CD8-positive, alpha-beta memory T cell (primary cell): ENCODE measurements around the gene PIM3. TPM values are rescaled to one million over a fixed set of nuclear protein-coding genes. Genes with fewer than 3 reads are reported as not detected.

Source experiments
- CTCF ChIA-PET: fragments of 350-600 bp; sonication (Branson Sonifier 250); formaldehyde crosslinking; loops from one replicate; lab custom pipeline; 2021; ENCODE audit warnings: antibody characterized with exemption; lab: Charles Lee
- POLR2A ChIA-PET: fragments of 350-600 bp; sonication (Branson Sonifier 250); formaldehyde crosslinking; loops from one replicate; lab custom pipeline; 2021; ENCODE audit warnings: antibody characterized with exemption; lab: Charles Lee
- DNase-seq, 5 donors: peaks; one replicate each; pipeline versions ENCODE4 v3.0.0 to v3.0.0-alpha.2; 2020 to 2022; ENCODE audit warnings: mixed read lengths in 1 of 5
- H3K27ac ChIP-seq: one replicate; pipeline ENCODE4 v1.7.0; 2013; ENCODE audit warnings: low read depth, mild to moderate bottlenecking, low read length, moderate library complexity
- H3K27me3 ChIP-seq: 2 replicates; pipeline ENCODE4 v1.7.0; 2013; ENCODE audit warnings: low read length, mild to moderate bottlenecking; ENCODE audit not compliant: insufficient read depth, poor library complexity, severe bottlenecking
- H3K36me3 ChIP-seq: 2 replicates; pipeline ENCODE4 v1.7.0; 2013; ENCODE audit warnings: mild to moderate bottlenecking, low read length, moderate library complexity; ENCODE audit not compliant: insufficient read depth
- H3K4me1 ChIP-seq: 2 replicates; pipeline ENCODE4 v1.7.0; 2013; ENCODE audit warnings: mild to moderate bottlenecking, low read length, moderate library complexity; ENCODE audit not compliant: insufficient read depth
- H3K4me3 ChIP-seq: 2 replicates; pipeline ENCODE4 v1.7.0; 2013; ENCODE audit warnings: mild to moderate bottlenecking, low read length
- H3K9me3 ChIP-seq: 2 replicates; pipeline ENCODE4 v1.7.0; 2013; ENCODE audit warnings: mild to moderate bottlenecking, low read length
- H3K27ac Mint-ChIP-seq, 8 donors: one replicate each; pipeline ENCODE4 v1.8.0; 2020 to 2021; ENCODE audit warnings: mixed read lengths in 8 of 8, mild to moderate bottlenecking in 6 of 8, inconsistent platforms in 3 of 8, moderate library complexity in 3 of 8
- H3K27me3 Mint-ChIP-seq, 2 donors: one replicate each; pipeline ENCODE4 v1.8.0; 2020 to 2021; ENCODE audit warnings: mixed read lengths in 2 of 2, mild to moderate bottlenecking in 1 of 2, moderate library complexity in 1 of 2
- H3K36me3 Mint-ChIP-seq, 3 donors: one replicate each; pipeline ENCODE4 v1.8.0; 2020 to 2021; ENCODE audit warnings: mixed read lengths in 3 of 3, inconsistent platforms in 1 of 3, mild to moderate bottlenecking in 1 of 3
- H3K4me1 Mint-ChIP-seq, 3 donors: one replicate each; pipeline ENCODE4 v1.8.0; 2020 to 2021; ENCODE audit warnings: mixed read lengths in 3 of 3, inconsistent platforms in 1 of 3, mild to moderate bottlenecking in 1 of 3
- H3K4me3 Mint-ChIP-seq, 7 donors: one replicate each; pipeline ENCODE4 v1.8.0; 2020 to 2021; ENCODE audit warnings: mixed read lengths in 7 of 7, mild to moderate bottlenecking in 6 of 7, moderate library complexity in 4 of 7, inconsistent platforms in 2 of 7
- H3K9me3 Mint-ChIP-seq, 5 donors: one replicate each; pipeline ENCODE4 v1.8.0; 2020 to 2022; ENCODE audit warnings: mixed read lengths in 5 of 5, mild to moderate bottlenecking in 3 of 5, moderate library complexity in 2 of 5, inconsistent platforms in 1 of 5
- polyA plus RNA-seq: library from polyadenylated mRNA; unstranded; fragments of 300-500 nt; fragmentation: Illumina TruSeq; gene quantifications from one replicate; pipeline ENCODE4 v1.2.3, GENCODE V29; 2021
- total RNA-seq, 2 experiments: library from RNA; stranded (reverse); gene quantifications; one replicate each; pipeline ENCODE4 v1.2.3, GENCODE V29; 2021

PIM3 gene
- total and polyA plus RNA-seq, 3 experiments from 2014 or later = 39.3 to 227 (median 202) TPM

DNA sequence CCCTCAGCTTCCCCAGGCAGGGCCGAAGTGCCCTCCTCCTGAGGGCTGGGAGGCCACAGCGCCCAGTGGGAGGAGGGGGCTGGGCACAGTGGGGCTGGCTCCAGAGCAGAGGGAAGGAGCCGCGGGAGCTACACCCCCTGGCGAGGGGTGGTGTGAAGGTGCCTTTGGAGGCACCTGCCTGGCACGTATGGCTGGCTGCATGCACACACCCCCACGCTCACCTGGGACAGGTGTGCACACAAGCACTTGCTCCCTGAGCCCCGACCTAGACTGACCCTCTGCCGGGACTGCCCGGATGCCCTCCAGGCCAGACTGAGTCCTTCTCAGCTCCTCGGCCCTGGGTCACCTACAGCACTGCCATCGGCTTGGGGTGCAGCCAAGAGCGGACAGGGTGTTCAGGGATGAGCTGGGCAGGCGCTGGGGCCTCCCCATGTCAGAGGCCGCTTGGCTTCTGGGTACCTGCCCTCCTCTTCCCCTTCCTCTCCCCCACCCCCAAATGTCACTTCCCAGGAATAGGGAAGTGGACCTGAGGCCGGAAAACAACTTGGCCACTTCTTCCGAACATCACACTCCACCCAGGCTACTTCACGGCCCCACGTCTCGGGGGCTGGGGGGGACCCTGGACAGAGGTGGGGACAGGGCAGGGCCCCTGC, 7.4 kb upstream of the PIM3 start:
- no peak for DNase-seq
- Histone ChIP-seq H3K27me3 (no peaks in the 10 kb centered on the region), H3K9me3 (no peaks in the 10 kb centered on the region), H3K4me3 (no peak overlapping the region), H3K27ac (no peak overlapping the region), H3K4me1 (no peaks in the 10 kb centered on the region), H3K36me3 (no peaks in the 10 kb centered on the region)
- peaks cover 0 to 2% of the 10 kb centered on the region in 2 donors for H3K27me3 Mint-ChIP-seq
- H3K9me3 Mint-ChIP-seq = no peaks in the 10 kb centered on the region
- POLR2A ChIA-PET = no interaction called here
- H3K36me3 Mint-ChIP-seq = no peaks in the 10 kb centered on the region
- peaks cover 0 to 2% (median 0%) of the 10 kb centered on the region in 3 donors for H3K4me1 Mint-ChIP-seq
- H3K4me3 Mint-ChIP-seq = no peak overlapping the region
- no peak overlapping the region for H3K27ac Mint-ChIP-seq
- CTCF ChIA-PET = no interaction called here

- H3K4me1 Mint-ChIP-seq = peaks cover 0 to 2% (median 0%) of the 10 kb centered on the region in 3 donors
- no peak for DNase-seq
- H3K9me3 Mint-ChIP-seq = no peaks in the 10 kb centered on the region
- H3K27ac Mint-ChIP-seq = no peak overlapping the region
- H3K27ac ChIP-seq = no peak overlapping the region
- ChIA-PET POLR2A (no interaction called here), CTCF (interaction anchor here (0.7 kb wide), 1 partner anchor 8 kb away, joined by 3 read pairs; no protein-coding TSS in a partner anchor)
- H3K36me3 Mint-ChIP-seq = no peaks in the 10 kb centered on the region
- no peaks in the 10 kb centered on the region for H3K4me1 ChIP-seq
- H3K27me3 ChIP-seq = no peaks in the 10 kb centered on the region
- no peak overlapping the region for H3K4me3 Mint-ChIP-seq
- H3K9me3 ChIP-seq = no peaks in the 10 kb centered on the region
- H3K4me3 ChIP-seq = no peak overlapping the region
- peaks cover 0 to 2% of the 10 kb centered on the region in 2 donors for H3K27me3 Mint-ChIP-seq
- no peaks in the 10 kb centered on the region for H3K36me3 ChIP-seq
Measured at GRCh38 chr22:49953680-49954344, 6.8 kb upstream of the PIM3 start.

GRCh38 chr22:49954354-49954753, 6.2 kb upstream of the PIM3 start:
- H3K27ac ChIP-seq = no peak overlapping the region
- Mint-ChIP-seq H3K27ac (no peak overlapping the region), H3K4me3 (no peak overlapping the region), H3K9me3 (no peaks in the 10 kb centered on the region), H3K36me3 (no peaks in the 10 kb centered on the region), H3K4me1 (peaks cover 0 to 5% (median 0%) of the 10 kb centered on the region in 3 donors), H3K27me3 (peaks cover 0 to 2% of the 10 kb centered on the region in 2 donors)
- DNase-seq = no peak
- no peak overlapping the region for H3K4me3 ChIP-seq
- no peaks in the 10 kb centered on the region for H3K27me3 ChIP-seq
- ChIA-PET POLR2A (no interaction called here), CTCF (interaction anchor here (0.7 kb wide), 1 partner anchor 8 kb away, joined by 3 read pairs; no protein-coding TSS in a partner anchor)
- H3K9me3 ChIP-seq = no peaks in the 10 kb centered on the region
- no peaks in the 10 kb centered on the region for H3K36me3 ChIP-seq
- H3K4me1 ChIP-seq = peaks cover 1% of the 10 kb centered on the region

DNA sequence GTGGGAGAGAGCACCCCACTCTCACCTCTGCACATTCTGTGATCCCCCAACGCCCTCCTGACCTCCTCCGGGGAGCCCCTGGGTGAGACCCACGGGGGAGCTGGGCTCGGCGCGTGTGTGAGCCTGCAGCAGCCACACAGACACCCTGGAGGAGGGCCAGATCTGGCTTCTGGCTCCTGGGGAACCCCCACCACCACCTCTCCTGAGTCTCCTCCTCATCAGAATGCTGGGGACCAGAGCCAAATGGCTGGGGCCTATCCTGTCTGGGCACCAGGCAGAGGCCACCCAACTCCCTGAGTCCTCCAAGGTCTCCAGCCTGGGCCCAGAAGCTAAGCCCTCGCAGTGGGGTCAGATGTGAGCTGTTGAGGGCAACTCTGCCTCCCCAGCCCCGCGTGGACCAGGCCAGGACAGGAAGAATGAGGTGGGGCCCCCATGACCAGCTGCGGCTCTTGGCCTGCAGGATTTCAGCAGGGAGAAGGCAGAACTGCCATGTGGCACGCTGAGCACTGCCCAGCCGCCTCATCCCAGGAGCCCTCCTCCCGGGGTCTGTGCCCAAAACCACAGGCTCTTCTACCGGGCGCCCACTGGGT, 5.5 kb upstream of the PIM3 start:
- Histone ChIP-seq H3K4me3 (no peak overlapping the region), H3K4me1 (peaks cover 7% of the 10 kb centered on the region), H3K27me3 (no peaks in the 10 kb centered on the region), H3K27ac (no peak overlapping the region), H3K36me3 (no peaks in the 10 kb centered on the region), H3K9me3 (no peaks in the 10 kb centered on the region)
- Mint-ChIP-seq H3K27me3 (peaks cover 0 to 2% of the 10 kb centered on the region in 2 donors), H3K36me3 (no peaks in the 10 kb centered on the region), H3K9me3 (no peaks in the 10 kb centered on the region), H3K27ac (peak overlapping the region in 1 of 8 donors; percentile 47), H3K4me3 (peak overlapping the region in 1 of 7 donors; percentile 48), H3K4me1 (peaks cover 0 to 6% (median 3%) of the 10 kb centered on the region in 3 donors)
- CTCF ChIA-PET = interaction anchor here (0.9 kb wide), 1 partner anchor 12 kb away, joined by 3 read pairs; no protein-coding TSS in a partner anchor
- POLR2A ChIA-PET = no interaction called here
- no peak for DNase-seq

GRCh38 chr22:49955581-49956417, 4.8 kb upstream of the PIM3 start:
- H3K4me3 Mint-ChIP-seq = no peak overlapping the region
- POLR2A ChIA-PET = interaction anchor here (0.8 kb wide), 1 partner anchor 19 kb away, joined by 4 read pairs; no protein-coding TSS in a partner anchor
- Histone ChIP-seq H3K27me3 (no peaks in the 10 kb centered on the region), H3K27ac (no peak overlapping the region), H3K36me3 (no peaks in the 10 kb centered on the region), H3K4me3 (no peak overlapping the region), H3K4me1 (peaks cover 7% of the 10 kb centered on the region), H3K9me3 (no peaks in the 10 kb centered on the region)
- DNase-seq = no peak
- H3K4me1 Mint-ChIP-seq = peaks cover 0 to 6% (median 3%) of the 10 kb centered on the region in 3 donors
- H3K27ac Mint-ChIP-seq = peak overlapping the region in 1 of 8 donors; percentile 47
- peaks cover 0 to 2% of the 10 kb centered on the region in 2 donors for H3K27me3 Mint-ChIP-seq
- no peaks in the 10 kb centered on the region for H3K36me3 Mint-ChIP-seq
- CTCF ChIA-PET = interaction anchor here (0.9 kb wide), 1 partner anchor 11 kb away, joined by 3 read pairs; no protein-coding TSS in a partner anchor
- no peaks in the 10 kb centered on the region for H3K9me3 Mint-ChIP-seq

DNA sequence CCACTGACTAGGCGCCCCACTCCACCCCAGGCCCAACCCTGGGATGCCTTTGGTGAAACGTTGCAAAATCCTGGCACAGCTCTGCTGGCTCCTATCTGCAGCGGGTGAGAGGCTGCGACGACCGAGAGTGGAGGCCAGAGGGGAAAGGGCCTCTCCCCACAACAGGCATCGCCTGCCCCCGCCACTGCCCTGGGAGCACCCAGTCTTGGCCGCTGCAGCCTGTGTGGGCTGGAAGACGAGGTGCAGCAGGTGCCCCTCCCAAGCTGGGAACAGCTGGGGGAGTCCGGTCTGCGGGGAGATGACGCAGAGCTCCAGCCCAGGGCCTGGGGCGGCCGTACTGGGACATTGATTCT, 4.2 kb upstream of the PIM3 start:
- no peaks in the 10 kb centered on the region for H3K36me3 ChIP-seq
- no peak for DNase-seq
- H3K27ac ChIP-seq = no peak overlapping the region
- Mint-ChIP-seq H3K27me3 (peaks cover 0 to 2% of the 10 kb centered on the region in 2 donors), H3K27ac (no peak overlapping the region), H3K9me3 (no peaks in the 10 kb centered on the region), H3K4me3 (no peak overlapping the region), H3K4me1 (peaks cover 0 to 6% (median 3%) of the 10 kb centered on the region in 3 donors), H3K36me3 (peaks cover 0 to under 1% (median 0%) of the 10 kb centered on the region in 3 donors)
- H3K27me3 ChIP-seq = no peaks in the 10 kb centered on the region
- no peak overlapping the region for H3K4me3 ChIP-seq
- H3K4me1 ChIP-seq = peaks cover 7% of the 10 kb centered on the region
- CTCF ChIA-PET = no interaction called here
- POLR2A ChIA-PET = interaction anchor here (0.8 kb wide), 1 partner anchor 20 kb away, joined by 4 read pairs; no protein-coding TSS in a partner anchor
- no peaks in the 10 kb centered on the region for H3K9me3 ChIP-seq

GRCh38 chr22:49956914-49957825, 3.4 kb upstream of the PIM3 start:
- H3K9me3 ChIP-seq = no peaks in the 10 kb centered on the region
- H3K4me3 ChIP-seq = no peak overlapping the region
- no peaks in the 10 kb centered on the region for H3K36me3 ChIP-seq
- H3K27ac Mint-ChIP-seq = peak overlapping the region in 5 of 8 donors; percentile 16 to 83 (median 64)
- H3K27me3 Mint-ChIP-seq = peaks cover 0 to 5% of the 10 kb centered on the region in 2 donors
- peaks cover 7% of the 10 kb centered on the region for H3K4me1 ChIP-seq
- H3K36me3 Mint-ChIP-seq = peaks cover 0 to 6% (median 0%) of the 10 kb centered on the region in 3 donors
- ChIA-PET CTCF (no interaction called here), POLR2A (no interaction called here)
- peaks cover 0 to 7% (median 6%) of the 10 kb centered on the region in 3 donors for H3K4me1 Mint-ChIP-seq
- peak overlapping the region in 1 of 7 donors; percentile 40 for H3K4me3 Mint-ChIP-seq
- H3K27me3 ChIP-seq = no peaks in the 10 kb centered on the region
- no peak for DNase-seq
- peaks cover 0 to 4% (median 0%) of the 10 kb centered on the region in 5 donors for H3K9me3 Mint-ChIP-seq
- H3K27ac ChIP-seq = no peak overlapping the region
